PC-3 (cell line): Measurements from ENCODE around the gene MANF.

Experiments used
- EZH2 ChIP-seq: fragments of 300-600 bp; sonication (generic); IDR thresholded peaks from one replicate; pipeline ENCODE4 v1.6.1; 2017; ENCODE audit warnings: antibody characterized with exemption, mild to moderate bottlenecking, low read length; ENCODE audit not compliant: unreplicated experiment
- EZH2phosphoT487 ChIP-seq: fragments of 300-600 bp; sonication (generic); IDR thresholded peaks from 2 replicates; pipeline ENCODE4 v1.6.1; 2018; ENCODE audit warnings: mild to moderate bottlenecking, antibody characterized with exemption, low read length, borderline replicate concordance
- TF ChIP-seq, protein P1 (sequence below): fragments of 300-600 bp; sonication (generic); conservative IDR thresholded peaks from 2 replicates; pipeline ENCODE4 v1.5.1; 2017; ENCODE audit warnings: antibody characterized with exemption, low read depth, mild to moderate bottlenecking, low read length

DNA sequence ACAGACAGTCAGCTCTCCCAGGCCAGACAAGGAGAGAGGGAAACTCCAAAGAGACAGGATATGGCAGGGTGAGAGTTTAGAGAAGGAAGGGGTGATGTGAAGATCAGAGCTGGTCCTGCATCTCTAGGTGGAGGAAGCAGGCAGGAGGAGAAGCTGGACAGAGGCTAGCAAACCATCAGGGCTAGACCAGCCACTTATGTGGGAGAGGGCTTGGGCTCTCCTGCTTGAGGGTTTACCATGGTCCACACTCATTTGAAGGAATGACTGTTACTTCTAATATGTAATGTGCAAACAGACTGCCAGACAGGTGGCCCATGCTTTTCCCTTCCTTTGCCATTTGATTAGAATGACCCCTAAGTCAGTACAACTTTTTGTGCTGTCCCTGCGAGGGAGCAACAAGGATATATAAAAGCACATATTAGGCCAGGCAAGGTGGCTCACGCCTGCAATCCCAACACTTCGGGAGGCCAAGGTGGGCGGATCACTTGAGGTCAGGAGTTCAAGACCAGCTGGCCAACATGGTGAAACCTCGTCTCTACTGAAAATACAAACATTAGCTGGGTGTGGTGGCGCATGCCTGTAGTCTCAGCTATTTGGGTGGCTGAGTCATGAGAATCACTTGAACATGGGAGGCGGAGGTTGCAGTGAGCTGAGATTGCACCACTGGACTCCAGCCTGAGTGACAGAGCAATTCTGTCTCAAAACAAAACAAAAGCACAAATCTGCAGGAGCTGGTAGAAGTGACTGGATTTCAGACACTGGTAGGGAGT lies 41.0 kb upstream of the MANF start:
- TF ChIP-seq EZH2phosphoT487 (no peak), EZH2 (no peak)
- TF ChIP-seq, protein P1, sequence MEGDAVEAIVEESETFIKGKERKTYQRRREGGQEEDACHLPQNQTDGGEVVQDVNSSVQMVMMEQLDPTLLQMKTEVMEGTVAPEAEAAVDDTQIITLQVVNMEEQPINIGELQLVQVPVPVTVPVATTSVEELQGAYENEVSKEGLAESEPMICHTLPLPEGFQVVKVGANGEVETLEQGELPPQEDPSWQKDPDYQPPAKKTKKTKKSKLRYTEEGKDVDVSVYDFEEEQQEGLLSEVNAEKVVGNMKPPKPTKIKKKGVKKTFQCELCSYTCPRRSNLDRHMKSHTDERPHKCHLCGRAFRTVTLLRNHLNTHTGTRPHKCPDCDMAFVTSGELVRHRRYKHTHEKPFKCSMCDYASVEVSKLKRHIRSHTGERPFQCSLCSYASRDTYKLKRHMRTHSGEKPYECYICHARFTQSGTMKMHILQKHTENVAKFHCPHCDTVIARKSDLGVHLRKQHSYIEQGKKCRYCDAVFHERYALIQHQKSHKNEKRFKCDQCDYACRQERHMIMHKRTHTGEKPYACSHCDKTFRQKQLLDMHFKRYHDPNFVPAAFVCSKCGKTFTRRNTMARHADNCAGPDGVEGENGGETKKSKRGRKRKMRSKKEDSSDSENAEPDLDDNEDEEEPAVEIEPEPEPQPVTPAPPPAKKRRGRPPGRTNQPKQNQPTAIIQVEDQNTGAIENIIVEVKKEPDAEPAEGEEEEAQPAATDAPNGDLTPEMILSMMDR: no peak
